ENCODE data around the gene POLE.

POLE gene

GRCh38 chr12:132608231-132609171 is 78.6 kb downstream of the POLE start:
- Histone ChIP-seq H3K79me2 (ENCODE audit: insufficient read depth, low read length) (no peaks in the 10 kb centered on the region), H3K36me3 (ENCODE audit: insufficient read depth, low read length) (no peaks in the 10 kb centered on the region), H3K4me3 (ENCODE audit: low read depth in 1 of 2, low read length in 2 of 2) (no peak overlapping the region), H3K4me1 (ENCODE audit: insufficient read depth, low read length) (no peaks in the 10 kb centered on the region), H3K4me2 (ENCODE audit: insufficient read depth, low read length) (no peak overlapping the region), H3K27me3 (ENCODE audit: insufficient read depth, low read length, poor library complexity) (no peaks in the 10 kb centered on the region), H2AFZ (ENCODE audit: low read depth, low read length) (no peak overlapping the region), H3K9me3 (ENCODE audit: insufficient read depth, low read length, severe bottlenecking) (no peaks in the 10 kb centered on the region), H3K27ac (ENCODE audit: low read length) (no peak overlapping the region), H3K9ac (ENCODE audit: low read depth, low read length) (no peak overlapping the region), H4K20me1 (ENCODE audit: insufficient read depth, low read length) (no peaks in the 10 kb centered on the region; the same call in 1 of the 2 replicates)
- TF ChIP-seq, protein P1, sequence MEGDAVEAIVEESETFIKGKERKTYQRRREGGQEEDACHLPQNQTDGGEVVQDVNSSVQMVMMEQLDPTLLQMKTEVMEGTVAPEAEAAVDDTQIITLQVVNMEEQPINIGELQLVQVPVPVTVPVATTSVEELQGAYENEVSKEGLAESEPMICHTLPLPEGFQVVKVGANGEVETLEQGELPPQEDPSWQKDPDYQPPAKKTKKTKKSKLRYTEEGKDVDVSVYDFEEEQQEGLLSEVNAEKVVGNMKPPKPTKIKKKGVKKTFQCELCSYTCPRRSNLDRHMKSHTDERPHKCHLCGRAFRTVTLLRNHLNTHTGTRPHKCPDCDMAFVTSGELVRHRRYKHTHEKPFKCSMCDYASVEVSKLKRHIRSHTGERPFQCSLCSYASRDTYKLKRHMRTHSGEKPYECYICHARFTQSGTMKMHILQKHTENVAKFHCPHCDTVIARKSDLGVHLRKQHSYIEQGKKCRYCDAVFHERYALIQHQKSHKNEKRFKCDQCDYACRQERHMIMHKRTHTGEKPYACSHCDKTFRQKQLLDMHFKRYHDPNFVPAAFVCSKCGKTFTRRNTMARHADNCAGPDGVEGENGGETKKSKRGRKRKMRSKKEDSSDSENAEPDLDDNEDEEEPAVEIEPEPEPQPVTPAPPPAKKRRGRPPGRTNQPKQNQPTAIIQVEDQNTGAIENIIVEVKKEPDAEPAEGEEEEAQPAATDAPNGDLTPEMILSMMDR (IDR thresholded peaks at IDR 0.05; ENCODE audit: borderline replicate concordance, extremely low read depth, low read length, poor library complexity, severe bottlenecking): no peak
- TF ChIP-seq EZH2 (IDR thresholded peaks at IDR 0.05; ENCODE audit: borderline replicate concordance, low read depth, low read length, severe bottlenecking): no peak
- ATAC-seq (ENCODE audit: insufficient read depth, low read depth): no peak
- DNase-seq: no peak

- H3K9me3 ChIP-seq (ENCODE audit: insufficient read depth, low read length, severe bottlenecking): no peaks in the 10 kb centered on the region
- DNase-seq (no peak), ATAC-seq (ENCODE audit: insufficient read depth, low read depth) (no peak)
- no peaks in the 10 kb centered on the region for H3K27me3 ChIP-seq (ENCODE audit: insufficient read depth, low read length, poor library complexity)
- no peaks in the 10 kb centered on the region for H3K36me3 ChIP-seq (ENCODE audit: insufficient read depth, low read length)
- TF ChIP-seq, protein P1 (IDR thresholded peaks at IDR 0.05; ENCODE audit: borderline replicate concordance, extremely low read depth, low read length, poor library complexity, severe bottlenecking): no peak
- TF ChIP-seq EZH2 (IDR thresholded peaks at IDR 0.05; ENCODE audit: borderline replicate concordance, low read depth, low read length, severe bottlenecking): no peak
- no peaks in the 10 kb centered on the region for H3K79me2 ChIP-seq (ENCODE audit: insufficient read depth, low read length)
- no peak overlapping the region for H3K27ac ChIP-seq (ENCODE audit: low read length)
- H2AFZ ChIP-seq (ENCODE audit: low read depth, low read length): no peak overlapping the region
- no peaks in the 10 kb centered on the region; the same call in 1 of the 2 replicates for H4K20me1 ChIP-seq (ENCODE audit: insufficient read depth, low read length)
- no peaks in the 10 kb centered on the region for H3K4me1 ChIP-seq (ENCODE audit: insufficient read depth, low read length)
- H3K9ac ChIP-seq (ENCODE audit: low read depth, low read length): no peak overlapping the region
- H3K4me3 ChIP-seq (ENCODE audit: low read depth in 1 of 2, low read length in 2 of 2): no peak overlapping the region
- H3K4me2 ChIP-seq (ENCODE audit: insufficient read depth, low read length): no peak overlapping the region
These were observed 80.2 kb downstream of the POLE start for GRCh38 chr12:132606927-132607326.

GRCh38 chr12:132606466-132606865 is 80.7 kb downstream of the POLE start:
- Histone ChIP-seq H3K4me1 (ENCODE audit: insufficient read depth, low read length) (no peaks in the 10 kb centered on the region), H3K27ac (ENCODE audit: low read length) (no peak overlapping the region), H3K9ac (ENCODE audit: low read depth, low read length) (no peak overlapping the region), H3K27me3 (ENCODE audit: insufficient read depth, low read length, poor library complexity) (no peaks in the 10 kb centered on the region), H3K79me2 (ENCODE audit: insufficient read depth, low read length) (no peaks in the 10 kb centered on the region), H4K20me1 (ENCODE audit: insufficient read depth, low read length) (no peaks in the 10 kb centered on the region; the same call in 1 of the 2 replicates), H3K4me2 (ENCODE audit: insufficient read depth, low read length) (no peak overlapping the region), H3K4me3 (ENCODE audit: low read depth in 1 of 2, low read length in 2 of 2) (no peak overlapping the region), H3K36me3 (ENCODE audit: insufficient read depth, low read length) (no peaks in the 10 kb centered on the region), H3K9me3 (ENCODE audit: insufficient read depth, low read length, severe bottlenecking) (no peaks in the 10 kb centered on the region), H2AFZ (ENCODE audit: low read depth, low read length) (no peak overlapping the region)
- DNase-seq (no peak), ATAC-seq (ENCODE audit: insufficient read depth, low read depth) (no peak)
- no peak for TF ChIP-seq EZH2 (IDR thresholded peaks at IDR 0.05; ENCODE audit: borderline replicate concordance, low read depth, low read length, severe bottlenecking)
- TF ChIP-seq, protein P1 (IDR thresholded peaks at IDR 0.05; ENCODE audit: borderline replicate concordance, extremely low read depth, low read length, poor library complexity, severe bottlenecking): no peak

All from DND-41 (cell line).